GM12892 (cell line): Measurements from ENCODE around the gene GAGE13.

Experiments used
- POLR2A ChIP-seq: IDR thresholded peaks from 2 replicates; pipeline ENCODE4 v1.6.1; 2011; ENCODE audit warnings: low read depth, low read length, control low read depth
- POLR2AphosphoS5 ChIP-seq: IDR thresholded peaks from 2 replicates; pipeline ENCODE4 v1.6.1; 2011; ENCODE audit warnings: low read depth, low read length, control low read depth

DNA sequence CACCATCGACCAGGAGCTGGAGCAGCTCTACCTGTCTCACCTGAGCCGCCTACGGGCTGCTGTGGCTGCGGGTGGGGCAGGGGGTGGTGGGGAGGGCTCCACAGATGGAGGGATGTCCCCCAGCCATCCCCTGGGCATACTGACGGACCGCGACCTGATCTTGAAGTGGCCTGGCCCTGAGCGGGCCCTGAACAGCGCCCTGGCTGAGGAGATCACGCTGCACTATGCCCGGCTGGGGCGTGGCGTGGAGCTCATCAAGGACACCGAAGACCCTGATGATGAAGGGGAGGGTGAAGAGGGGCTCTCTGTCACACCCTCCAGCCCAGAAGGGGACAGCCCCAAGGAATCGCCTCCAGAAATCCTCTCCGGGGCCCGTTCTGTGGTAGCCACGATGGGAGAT is 45.2 kb upstream of the GAGE13 start:
- TF ChIP-seq POLR2AphosphoS5 = no peak
- TF ChIP-seq POLR2A = no peak
